ENCODE measurements around the gene IL1A.
A peak's percentile ranks its signal among the peaks of the same experiment; 100 is the strongest.

The IL1A gene

GRCh38 chr2:112762276-112762675 is 22.0 kb downstream of the IL1A start:
- DNase-seq (ENCODE audit: low read depth) = no peak

GRCh38 chr2:112760149-112760548 is 24.1 kb downstream of the IL1A start:
- no peak for DNase-seq (ENCODE audit: low read depth)

- no peak for DNase-seq (ENCODE audit: low read depth)
These were observed 25.6 kb downstream of the IL1A start for GRCh38 chr2:112758711-112759110.

GRCh38 chr2:112757265-112757664 is 27.0 kb downstream of the IL1A start:
- DNase-seq (ENCODE audit: low read depth) = no peak

GRCh38 chr2:112756207-112756606 is 28.1 kb downstream of the IL1A start:
- no peak for DNase-seq (ENCODE audit: low read depth)

- DNase-seq (ENCODE audit: low read depth) = no peak
These were observed 28.8 kb downstream of the IL1A start for GRCh38 chr2:112755444-112755843.

GRCh38 chr2:112754564-112754963 is 29.7 kb downstream of the IL1A start:
- no peak for DNase-seq (ENCODE audit: low read depth)

- DNase-seq (ENCODE audit: low read depth) = no peak
These were observed 31.6 kb downstream of the IL1A start for GRCh38 chr2:112752667-112753066.

- DNase-seq (ENCODE audit: low read depth) = no peak
These were observed 32.7 kb downstream of the IL1A start for GRCh38 chr2:112751451-112752197.

GRCh38 chr2:112750560-112750843 is 33.8 kb downstream of the IL1A start:
- no peak for DNase-seq (ENCODE audit: low read depth)

GRCh38 chr2:112749755-112750559 is 34.3 kb downstream of the IL1A start:
- peak; percentile 73 for DNase-seq (ENCODE audit: low read depth)

GRCh38 chr2:112740527-112740926 is 43.8 kb downstream of the IL1A start:
- no peak for DNase-seq (ENCODE audit: low read depth)

GRCh38 chr2:112737542-112738232 is 46.6 kb downstream of the IL1A start:
- DNase-seq (ENCODE audit: low read depth) = no peak

GRCh38 chr2:112733871-112734270 is 50.4 kb downstream of the IL1A start:
- no peak for DNase-seq (ENCODE audit: low read depth)

- no peak for DNase-seq (ENCODE audit: low read depth)
These were observed 50.8 kb downstream of the IL1A start for GRCh38 chr2:112733456-112733855.

- no peak for DNase-seq (ENCODE audit: low read depth)
These were observed 52.8 kb downstream of the IL1A start for GRCh38 chr2:112731479-112731878.

GRCh38 chr2:112730791-112731190 is 53.5 kb downstream of the IL1A start:
- DNase-seq (ENCODE audit: low read depth) = no peak

GRCh38 chr2:112730216-112730615 is 54.1 kb downstream of the IL1A start:
- DNase-seq (ENCODE audit: low read depth) = no peak

- no peak for DNase-seq (ENCODE audit: low read depth)
These were observed 55.7 kb downstream of the IL1A start for GRCh38 chr2:112728378-112729175.

GRCh38 chr2:112728029-112728362 is 56.3 kb downstream of the IL1A start:
- no peak for DNase-seq (ENCODE audit: low read depth)

- DNase-seq (ENCODE audit: low read depth) = no peak
These were observed 56.8 kb downstream of the IL1A start for GRCh38 chr2:112727276-112728028.
